Nephron progenitor cell (in vitro differentiated cells): ENCODE measurements around the gene TMED1.

Experiments used
- DNase-seq: peaks from one replicate; pipeline ENCODE4 v3.0.0; 2021
- H3K27ac Mint-ChIP-seq: 2 replicates; pipeline ENCODE4 v1.8.0; 2021; ENCODE audit warnings: mild to moderate bottlenecking, moderate library complexity, mixed read lengths
- H3K27me3 Mint-ChIP-seq: 2 replicates; pipeline ENCODE4 v1.8.0; 2021; ENCODE audit warnings: mild to moderate bottlenecking, low read depth, mixed read lengths; ENCODE audit not compliant: poor library complexity
- H3K36me3 Mint-ChIP-seq: 2 replicates; pipeline ENCODE4 v1.8.0; 2021; ENCODE audit warnings: low read depth, mixed read lengths
- H3K4me1 Mint-ChIP-seq: 2 replicates; pipeline ENCODE4 v1.8.0; 2021; ENCODE audit warnings: mixed read lengths
- H3K4me3 Mint-ChIP-seq: 2 replicates; pipeline ENCODE4 v1.8.0; 2021; ENCODE audit warnings: mild to moderate bottlenecking, moderate library complexity, mixed read lengths
- H3K9me3 Mint-ChIP-seq: 2 replicates; pipeline ENCODE4 v1.8.0; 2021; ENCODE audit warnings: mild to moderate bottlenecking, moderate library complexity, mixed read lengths
- CTCF ChIP-seq: fragments of 200-600 bp; sonication (generic); IDR thresholded peaks from 2 replicates; pipeline ENCODE4 v1.5.0; 2021; ENCODE audit warnings: antibody characterized with exemption

TMED1 gene

DNA sequence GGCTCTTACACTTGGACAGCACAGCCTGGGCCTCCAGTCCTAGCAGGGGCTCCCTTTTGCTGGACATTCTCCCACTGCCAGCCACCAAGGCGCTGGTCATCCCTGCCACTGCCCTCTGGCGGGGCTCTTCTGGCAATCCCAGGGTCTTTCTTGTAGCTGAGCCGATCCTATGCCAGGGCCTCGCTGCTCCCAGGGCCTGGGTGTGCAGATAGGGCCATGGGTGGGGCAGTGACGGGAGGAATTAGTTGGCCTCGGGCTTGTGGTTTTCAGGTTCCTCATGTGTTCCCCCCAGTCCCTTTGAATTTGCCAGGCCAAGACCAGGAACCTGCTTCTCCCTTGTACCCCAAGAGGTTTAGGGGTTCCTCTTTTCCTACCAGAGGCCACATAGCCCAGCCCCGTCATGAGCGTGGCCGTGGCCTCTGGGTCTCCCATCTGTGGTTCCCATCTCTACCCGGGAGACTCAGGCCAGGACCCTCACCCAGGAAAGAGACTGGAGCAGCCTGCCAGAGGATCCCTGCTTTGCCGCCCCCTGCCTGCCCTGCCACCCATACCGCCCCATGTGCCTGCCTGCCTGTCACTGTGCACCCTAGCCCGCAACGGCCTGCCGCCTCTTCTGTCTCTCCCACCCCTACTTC, 26.2 kb downstream of the TMED1 start:
- Mint-ChIP-seq H3K36me3 (peaks cover 44% of the 10 kb centered on the region), H3K4me1 (no peaks in the 10 kb centered on the region), H3K9me3 (no peaks in the 10 kb centered on the region), H3K27me3 (peaks cover 2% of the 10 kb centered on the region), H3K27ac (no peak overlapping the region), H3K4me3 (no peak overlapping the region)
- TF ChIP-seq CTCF, result no peak
- DNase-seq, result no peak

- Mint-ChIP-seq H3K27me3 (peaks cover 2% of the 10 kb centered on the region), H3K36me3 (peaks cover 43% of the 10 kb centered on the region), H3K9me3 (no peaks in the 10 kb centered on the region), H3K4me3 (no peak overlapping the region), H3K27ac (peak overlapping the region; percentile 30), H3K4me1 (no peaks in the 10 kb centered on the region)
- no peak for DNase-seq
- TF ChIP-seq CTCF, result no peak
These were observed 26.9 kb downstream of the TMED1 start for GRCh38 chr19:10808937-10809649.

DNA sequence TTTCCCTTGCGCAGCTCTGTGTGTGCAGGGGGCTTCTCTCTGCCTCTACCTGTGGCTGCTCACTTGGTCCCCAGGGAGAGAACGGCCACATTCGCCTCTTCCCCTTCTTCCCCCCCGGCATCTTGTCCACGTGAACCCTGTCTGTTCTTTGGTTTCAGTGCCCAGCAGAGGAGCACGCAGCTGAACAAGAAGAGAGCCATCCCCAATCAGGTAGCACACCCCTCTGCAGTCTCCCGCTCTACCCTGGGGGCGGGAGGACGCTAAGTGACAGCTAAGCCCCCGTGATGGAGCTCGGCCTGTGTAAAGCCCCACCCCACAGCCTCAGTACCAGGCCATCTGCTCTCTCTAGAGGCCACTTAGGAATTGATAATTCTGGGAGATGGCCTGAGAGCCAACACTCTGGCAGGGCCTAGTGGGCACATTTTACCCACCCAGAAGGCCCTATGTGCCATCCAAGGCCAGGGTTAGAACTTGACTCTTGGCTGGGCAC, 30.2 kb downstream of the TMED1 start:
- DNase-seq, result no peak
- H3K27me3 Mint-ChIP-seq, result peaks cover 2% of the 10 kb centered on the region
- no peak overlapping the region for H3K4me3 Mint-ChIP-seq
- H3K4me1 Mint-ChIP-seq, result no peaks in the 10 kb centered on the region
- no peaks in the 10 kb centered on the region for H3K9me3 Mint-ChIP-seq
- no peak for TF ChIP-seq CTCF
- H3K36me3 Mint-ChIP-seq, result peaks cover 45% of the 10 kb centered on the region
- H3K27ac Mint-ChIP-seq, result no peak overlapping the region

DNA sequence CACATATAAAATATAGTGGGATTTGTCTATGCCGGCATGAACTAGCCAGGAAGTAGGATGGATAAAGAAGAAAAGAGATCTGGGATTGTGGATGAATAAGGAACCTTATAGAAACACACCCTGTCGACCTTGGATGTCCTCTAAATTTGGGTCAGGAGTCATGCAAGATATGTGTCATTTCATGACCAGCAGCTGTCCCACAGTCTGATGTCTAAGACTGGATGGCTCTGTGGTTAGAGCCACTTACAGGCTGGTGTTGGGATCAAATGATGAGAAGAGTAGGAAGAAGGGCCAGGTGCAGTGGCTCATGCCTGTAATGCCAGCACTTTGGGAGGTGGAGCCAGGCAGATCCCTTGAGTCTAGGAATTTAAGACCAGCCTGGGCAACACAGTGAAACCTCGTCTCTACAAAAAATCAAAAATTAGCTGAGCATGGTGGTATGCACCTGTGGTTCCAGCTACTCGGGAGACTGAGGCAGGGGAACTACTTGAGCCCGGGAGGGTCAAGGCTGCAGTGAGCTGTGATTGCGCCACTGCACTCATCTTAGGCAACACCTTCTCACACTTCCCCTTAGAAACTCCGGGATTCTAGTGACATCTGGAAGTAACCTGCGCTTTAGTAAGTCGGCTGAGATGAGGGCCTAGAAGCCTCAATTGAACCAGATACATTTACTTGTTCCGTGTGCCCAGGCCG, 30.8 kb downstream of the TMED1 start:
- Mint-ChIP-seq H3K9me3 (no peaks in the 10 kb centered on the region), H3K4me3 (no peak overlapping the region), H3K27ac (peak overlapping the region; percentile 47), H3K4me1 (no peaks in the 10 kb centered on the region), H3K27me3 (peaks cover 2% of the 10 kb centered on the region), H3K36me3 (peaks cover 50% of the 10 kb centered on the region)
- no peak for TF ChIP-seq CTCF
- no peak for DNase-seq

DNA sequence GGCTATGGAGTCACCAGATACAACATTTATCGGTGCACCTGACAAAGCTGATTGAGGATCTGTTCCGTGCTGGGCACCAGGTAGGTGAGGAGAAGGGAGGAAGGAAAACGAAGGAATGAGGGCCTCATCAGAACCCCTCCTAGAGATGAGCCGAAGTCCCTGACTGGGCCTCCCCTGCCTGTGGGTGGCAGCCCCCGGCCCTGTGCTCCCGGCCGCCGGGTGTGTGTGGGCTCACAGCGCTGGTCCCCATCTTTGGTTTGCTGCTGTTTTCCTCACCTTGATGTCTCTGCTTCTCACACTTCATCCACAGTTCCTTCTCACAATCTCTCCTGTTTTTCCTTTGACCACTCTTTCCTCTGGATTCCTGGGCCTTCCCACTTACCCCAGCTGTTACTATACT, 32.8 kb downstream of the TMED1 start:
- H3K4me3 Mint-ChIP-seq, result no peak overlapping the region
- H3K27ac Mint-ChIP-seq, result peak overlapping the region; percentile 96
- H3K4me1 Mint-ChIP-seq, result peaks cover 2% of the 10 kb centered on the region
- no peak for DNase-seq
- no peak for TF ChIP-seq CTCF
- H3K27me3 Mint-ChIP-seq, result peaks cover 2% of the 10 kb centered on the region
- H3K9me3 Mint-ChIP-seq, result no peaks in the 10 kb centered on the region
- peaks cover 48% of the 10 kb centered on the region for H3K36me3 Mint-ChIP-seq
